ENCODE data around the gene EFNA2.

DNA sequence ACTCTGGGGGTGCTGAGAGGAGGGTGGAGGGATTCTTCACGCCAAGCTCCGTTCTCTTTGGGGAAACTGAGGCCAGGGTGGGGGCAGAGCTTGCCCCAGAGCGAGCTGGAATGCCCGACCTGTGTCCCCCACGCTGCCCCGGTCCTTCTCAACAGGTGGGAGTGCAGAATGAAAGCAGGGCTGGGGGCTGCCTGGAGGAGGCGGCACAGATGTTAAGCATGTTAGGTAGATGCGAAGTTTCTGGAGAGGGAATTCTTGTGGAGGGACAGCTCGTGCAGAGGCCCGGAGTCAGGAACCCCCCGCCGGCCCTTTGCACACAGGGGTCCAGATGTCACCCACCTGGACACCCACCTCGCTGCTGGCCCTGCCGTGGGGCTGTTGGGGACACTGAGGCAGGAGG, 9.0 kb downstream of the EFNA2 start:
- TF ChIP-seq, protein P1, sequence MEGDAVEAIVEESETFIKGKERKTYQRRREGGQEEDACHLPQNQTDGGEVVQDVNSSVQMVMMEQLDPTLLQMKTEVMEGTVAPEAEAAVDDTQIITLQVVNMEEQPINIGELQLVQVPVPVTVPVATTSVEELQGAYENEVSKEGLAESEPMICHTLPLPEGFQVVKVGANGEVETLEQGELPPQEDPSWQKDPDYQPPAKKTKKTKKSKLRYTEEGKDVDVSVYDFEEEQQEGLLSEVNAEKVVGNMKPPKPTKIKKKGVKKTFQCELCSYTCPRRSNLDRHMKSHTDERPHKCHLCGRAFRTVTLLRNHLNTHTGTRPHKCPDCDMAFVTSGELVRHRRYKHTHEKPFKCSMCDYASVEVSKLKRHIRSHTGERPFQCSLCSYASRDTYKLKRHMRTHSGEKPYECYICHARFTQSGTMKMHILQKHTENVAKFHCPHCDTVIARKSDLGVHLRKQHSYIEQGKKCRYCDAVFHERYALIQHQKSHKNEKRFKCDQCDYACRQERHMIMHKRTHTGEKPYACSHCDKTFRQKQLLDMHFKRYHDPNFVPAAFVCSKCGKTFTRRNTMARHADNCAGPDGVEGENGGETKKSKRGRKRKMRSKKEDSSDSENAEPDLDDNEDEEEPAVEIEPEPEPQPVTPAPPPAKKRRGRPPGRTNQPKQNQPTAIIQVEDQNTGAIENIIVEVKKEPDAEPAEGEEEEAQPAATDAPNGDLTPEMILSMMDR (IDR thresholded peaks at IDR 0.05), result no peak
- TF ChIP-seq POLR2A (IDR thresholded peaks at IDR 0.05), result no peak

All from esophagus squamous epithelium (tissue), 4 donors.